Keratinocyte (primary cell): ENCODE data around the gene ZBTB40. TPM values are rescaled to one million over a fixed set of nuclear protein-coding genes. Genes with fewer than 3 reads are reported as not detected.

ENCODE experiments used
- DNase-seq: peaks from one replicate; pipeline ENCODE4 v3.0.0-alpha.2; 2011; ENCODE audit warnings: low read depth, missing footprints, low spot score
- FAIRE-seq: peaks from 2 replicates; lab custom pipeline; 2011; peaks lifted over from hg19 to GRCh38; lab: Jason Lieb, UNC
- H2AFZ ChIP-seq: 2 replicates; pipeline ENCODE4 v1.6.0; 2012; ENCODE audit warnings: low read length, control low read depth, inconsistent platforms; ENCODE audit not compliant: control insufficient read depth
- H3K27ac ChIP-seq: 2 replicates; pipeline ENCODE4 v1.5.1; 2011; ENCODE audit warnings: low read length; ENCODE audit not compliant: control insufficient read depth, insufficient read depth
- H3K27me3 ChIP-seq: 3 replicates; pipeline ENCODE4 v1.6.0; 2011; ENCODE audit warnings: low read length; ENCODE audit not compliant: control insufficient read depth, insufficient read depth; ENCODE audit errors: extremely low read depth
- H3K36me3 ChIP-seq, 2 experiments: 2 replicates in 1 of 2; 3 replicates in 1 of 2; pipeline ENCODE4 v1.5.1; 2011; ENCODE audit warnings: low read length in 2 of 2, mild to moderate bottlenecking in 1 of 2; ENCODE audit not compliant: control insufficient read depth in 2 of 2, insufficient read depth in 2 of 2; ENCODE audit errors: extremely low read depth in 1 of 2
- H3K4me1 ChIP-seq: 3 replicates; pipeline ENCODE4 v1.5.1; 2011; ENCODE audit warnings: low read length; ENCODE audit not compliant: control insufficient read depth, insufficient read depth; ENCODE audit errors: extremely low read depth
- H3K4me2 ChIP-seq: 3 replicates; pipeline ENCODE4 v1.6.0; 2011; ENCODE audit warnings: low read depth, low read length; ENCODE audit not compliant: control insufficient read depth, insufficient read depth; ENCODE audit errors: extremely low read depth
- H3K4me3 ChIP-seq, 3 experiments: fragments of 200-600 bp in 1 of 3; sonication (generic) in 1 of 3; 2 replicates in 2 of 3; 3 replicates in 1 of 3; pipeline ENCODE4 v1.5.1; 2011 to 2016; ENCODE audit warnings: low read length in 3 of 3, mild to moderate bottlenecking in 3 of 3, control low read depth in 2 of 3, inconsistent platforms in 1 of 3, low read depth in 1 of 3, mixed read lengths in 1 of 3, mixed run types in 1 of 3, moderate library complexity in 1 of 3; ENCODE audit not compliant: control insufficient read depth in 2 of 3, insufficient read depth in 2 of 3; ENCODE audit errors: extremely low read depth in 1 of 3
- H3K79me2 ChIP-seq: 2 replicates; pipeline ENCODE4 v1.6.0; 2012; ENCODE audit warnings: low read length; ENCODE audit not compliant: control insufficient read depth, insufficient read depth
- H3K9ac ChIP-seq: 3 replicates; pipeline ENCODE4 v1.6.0; 2011; ENCODE audit warnings: low read length; ENCODE audit not compliant: control insufficient read depth, insufficient read depth; ENCODE audit errors: extremely low read depth
- H3K9me1 ChIP-seq: 3 replicates; pipeline ENCODE4 v1.6.0; 2011; ENCODE audit warnings: low read length; ENCODE audit not compliant: control insufficient read depth, insufficient read depth; ENCODE audit errors: extremely low read depth
- H3K9me3 ChIP-seq: 2 replicates; pipeline ENCODE4 v1.5.1; 2012; ENCODE audit warnings: low read depth, low read length; ENCODE audit not compliant: control insufficient read depth
- H4K20me1 ChIP-seq: 3 replicates; pipeline ENCODE4 v1.6.0; 2011; ENCODE audit warnings: low read length; ENCODE audit not compliant: control insufficient read depth, insufficient read depth; ENCODE audit errors: extremely low read depth
- CTCF ChIP-seq, 3 experiments: IDR thresholded peaks in 1 of 3; conservative IDR thresholded peaks in 1 of 3; optimal IDR thresholded peaks in 1 of 3; 2 replicates in 2 of 3; 3 replicates in 1 of 3; pipeline versions ENCODE3 to v1.5.1; 2011; ENCODE audit warnings: low read length in 3 of 3, mild to moderate bottlenecking in 3 of 3, moderate library complexity in 2 of 3, control low read depth in 1 of 3, inconsistent platforms in 1 of 3; ENCODE audit not compliant: insufficient read depth in 2 of 3; ENCODE audit errors: extremely low read depth in 1 of 3
- EZH2 ChIP-seq: IDR thresholded peaks from one replicate; pipeline ENCODE4 v1.6.1; 2012; ENCODE audit warnings: inconsistent platforms, mild to moderate bottlenecking, low read length, moderate library complexity
- dilution Hi-C: fragments of 300-500 bp; cut with MboI; formaldehyde crosslinking; loops from one replicate; pipeline ENCODE4 v1.7.0; 2020; ENCODE audit warnings: low sequenced_read_pairs; ENCODE audit not compliant: extremely low pct_ligation_motif_present
- polyA plus RNA-seq, 5 experiments: library from polyadenylated mRNA; depleted of rRNA in 3 of 5; stranded (reverse) in 3 of 5; stranded (forward) in 1 of 5; unstranded in 1 of 5; fragments of >200 nt; gene quantifications; 1 replicate in 1 of 5; 2 replicates in 3 of 5; 3 replicates in 1 of 5; pipeline versions ENCODE4 v1.2.1 to v1.2.3, GENCODE V29; 2011 to 2012; ENCODE audit warnings: missing spikeins in 2 of 5, low read depth in 1 of 5, low replicate concordance in 1 of 5

The ZBTB40 gene
- polyA plus RNA-seq, 1 donor (not counting 4 experiments of a cell fraction or from before 2014, with no cell fraction given), result 5.0 TPM

- no peaks in the 10 kb centered on the region for H3K9me1 ChIP-seq
- FAIRE-seq (no peak), DNase-seq (no peak)
- H3K4me2 ChIP-seq, result no peak overlapping the region
- no peaks in the 10 kb centered on the region for H4K20me1 ChIP-seq
- no peaks in the 10 kb centered on the region for H3K36me3 ChIP-seq
- H3K27ac ChIP-seq, result no peak overlapping the region
- H3K4me3 ChIP-seq, result no peak overlapping the region
- no peak overlapping the region for H2AFZ ChIP-seq
- TF ChIP-seq CTCF (optimal IDR thresholded peaks at IDR 0.05 in 1 of 3, IDR thresholded peaks at IDR 0.05 in 1 of 3, conservative IDR thresholded peaks at IDR 0.05 in 1 of 3; ENCODE audit: extremely low read depth in 1 of 3, insufficient read depth in 2 of 3, low read length in 3 of 3) (no peak), EZH2 (no peak)
- dilution Hi-C loops, result no loop called here
- H3K4me1 ChIP-seq, result peaks cover 13% of the 10 kb centered on the region
- peaks cover 37% of the 10 kb centered on the region for H3K27me3 ChIP-seq
- H3K79me2 ChIP-seq, result no peaks in the 10 kb centered on the region
- H3K9ac ChIP-seq, result no peak overlapping the region
- no peaks in the 10 kb centered on the region for H3K9me3 ChIP-seq
Observed at GRCh38 chr1:22555371-22555656, 103.7 kb downstream of the ZBTB40 start.

- no peak overlapping the region for H3K27ac ChIP-seq
- H3K4me1 ChIP-seq, result peaks cover 13% of the 10 kb centered on the region
- H3K79me2 ChIP-seq, result no peaks in the 10 kb centered on the region
- no peaks in the 10 kb centered on the region for H4K20me1 ChIP-seq
- no peak overlapping the region for H3K9ac ChIP-seq
- H3K36me3 ChIP-seq, result no peaks in the 10 kb centered on the region
- no peak overlapping the region for H3K4me2 ChIP-seq
- peak overlapping the region; percentile 35 for H2AFZ ChIP-seq
- TF ChIP-seq EZH2 (no peak), CTCF (optimal IDR thresholded peaks at IDR 0.05 in 1 of 3, IDR thresholded peaks at IDR 0.05 in 1 of 3, conservative IDR thresholded peaks at IDR 0.05 in 1 of 3; ENCODE audit: extremely low read depth in 1 of 3, insufficient read depth in 2 of 3, low read length in 3 of 3) (no peak)
- H3K9me3 ChIP-seq, result no peaks in the 10 kb centered on the region
- DNase-seq (no peak), FAIRE-seq (no peak)
- dilution Hi-C loops, result no loop called here
- no peak overlapping the region for H3K4me3 ChIP-seq
- H3K27me3 ChIP-seq, result peaks cover 44% of the 10 kb centered on the region
- H3K9me1 ChIP-seq, result no peaks in the 10 kb centered on the region
Observed at GRCh38 chr1:22556391-22557104, 104.9 kb downstream of the ZBTB40 start.
